Aorta (tissue), 5 donors: ENCODE data around the gene HOXB8. TPM values are rescaled to one million over a fixed set of nuclear protein-coding genes. Genes with fewer than 3 reads are reported as not detected.

Experiments
- ATAC-seq: fragments of 200-7000 bp; cut with Tn5 transposase; one replicate; pipeline ENCODE4 v1.9.1; 2022; ENCODE audit warnings: moderate library complexity; ENCODE audit not compliant: low FRiP score
- DNase-seq, 2 donors: peaks; one replicate each; pipeline ENCODE4 v3.0.0-alpha.2; 2020
- H3K27ac ChIP-seq, 2 donors: one replicate each; pipeline ENCODE4 v1.5.1; 2013; ENCODE audit warnings: low read length in 2 of 2, mild to moderate bottlenecking in 2 of 2, moderate library complexity in 2 of 2, control low read depth in 1 of 2, inconsistent platforms in 1 of 2, low read depth in 1 of 2
- H3K27me3 ChIP-seq, 2 donors: one replicate each; pipeline ENCODE4 v1.6.1; 2013; ENCODE audit warnings: control low read depth in 1 of 2, low read length in 1 of 2, mild to moderate bottlenecking in 1 of 2, moderate library complexity in 1 of 2; ENCODE audit not compliant: insufficient read depth in 2 of 2, control insufficient read depth in 1 of 2
- H3K36me3 ChIP-seq, 2 donors: one replicate each; pipeline ENCODE4 v1.6.1; 2013; ENCODE audit warnings: control low read depth in 1 of 2, low read length in 1 of 2, mild to moderate bottlenecking in 1 of 2; ENCODE audit not compliant: insufficient read depth in 2 of 2, control insufficient read depth in 1 of 2
- H3K4me1 ChIP-seq, 2 donors: one replicate each; pipeline ENCODE4 v1.6.1; 2013; ENCODE audit warnings: low read length in 2 of 2, control low read depth in 1 of 2, mild to moderate bottlenecking in 1 of 2, moderate library complexity in 1 of 2; ENCODE audit not compliant: insufficient read depth in 2 of 2, control insufficient read depth in 1 of 2
- H3K4me3 ChIP-seq, 2 donors: one replicate each; pipeline ENCODE4 v1.5.1; 2013; ENCODE audit warnings: low read length in 2 of 2, control low read depth in 1 of 2, mild to moderate bottlenecking in 1 of 2
- H3K9me3 ChIP-seq: one replicate; pipeline ENCODE4 v1.6.1; 2013; ENCODE audit warnings: mild to moderate bottlenecking, low read length; ENCODE audit not compliant: control insufficient read depth
- WGBS, 2 donors: extraction: QIAGEN DNeasy Blood & Tissue Kit; methylation state at CpG; one replicate each; pipeline ENCODE4 v1.1.7; 2013; 5-methylcytosine and 5-hydroxymethylcytosine counted together
- intact Hi-C, 2 donors: fragments of 100-400 bp; cut with DNase I; formaldehyde crosslinking; loops; one replicate each; pipeline versions ENCODE4 v1.14.2 to v1.15.0; 2022
- polyA plus RNA-seq, 2 donors: library from polyadenylated mRNA; stranded (reverse); fragments of 200-250 nt; gene quantifications; one replicate each; pipeline ENCODE4 v1.2.3, GENCODE V29; 2013
- total RNA-seq, 2 donors: library from RNA; stranded (reverse); fragmentation: NEBNext Ultra II Directional; extraction: Animal tissue kit (Norgen Biotek cat#: 25700); gene quantifications; one replicate each; pipeline ENCODE4 v1.2.1, GENCODE V29; 2021
- donor health status: healthy with polysubstance abuse.
- donor health status: Bipolar disorder and iron deficiency.
- donor health status: DM: no; HTN: no; CAD: no.
- donor health status: DM: no; HTN: no; CAD: no.
- donor health status: DM: yes; HTN: yes; CAD: no.

HOXB8 gene
- total and polyA plus RNA-seq, 4 donors: 0.31 to 1.9 (median 1.0) TPM; not detected in 1

DNA sequence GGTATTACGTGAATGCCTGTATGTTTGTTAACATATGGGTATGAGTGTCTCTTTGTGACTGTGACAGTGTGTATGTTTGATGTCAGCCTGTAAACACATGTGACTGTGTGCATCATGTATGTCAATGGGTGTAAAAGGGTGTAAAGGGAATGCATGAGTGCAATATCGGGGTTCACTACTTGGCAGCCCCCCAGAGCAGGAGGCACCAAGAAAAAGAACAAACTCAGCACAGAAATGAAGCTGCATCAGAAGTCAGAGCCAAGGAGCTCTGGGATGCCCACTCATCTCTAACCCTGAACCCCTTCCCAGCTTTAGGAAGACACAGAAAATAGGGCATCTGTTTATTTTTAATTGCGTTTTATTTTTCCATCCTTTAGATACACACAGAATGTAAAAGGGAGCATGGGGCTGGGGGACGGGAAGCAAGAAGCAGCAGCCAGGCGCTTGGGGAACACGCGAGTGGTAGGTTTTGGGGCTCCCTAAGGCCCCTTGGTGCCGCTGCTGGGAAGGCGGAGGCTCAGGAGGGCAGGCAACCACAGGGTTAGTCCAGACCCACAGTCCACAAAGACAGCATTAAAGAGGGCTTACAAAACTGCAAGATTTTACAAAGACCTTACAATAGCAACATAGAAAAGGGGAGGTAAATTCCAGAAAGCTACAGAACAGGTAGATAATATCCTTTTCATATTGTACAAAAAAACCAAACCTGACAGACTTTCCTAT lies 8.0 kb downstream of the HOXB8 start:
- H3K36me3 ChIP-seq: no peaks in the 10 kb centered on the region
- H3K27me3 ChIP-seq: no peaks in the 10 kb centered on the region

DNA sequence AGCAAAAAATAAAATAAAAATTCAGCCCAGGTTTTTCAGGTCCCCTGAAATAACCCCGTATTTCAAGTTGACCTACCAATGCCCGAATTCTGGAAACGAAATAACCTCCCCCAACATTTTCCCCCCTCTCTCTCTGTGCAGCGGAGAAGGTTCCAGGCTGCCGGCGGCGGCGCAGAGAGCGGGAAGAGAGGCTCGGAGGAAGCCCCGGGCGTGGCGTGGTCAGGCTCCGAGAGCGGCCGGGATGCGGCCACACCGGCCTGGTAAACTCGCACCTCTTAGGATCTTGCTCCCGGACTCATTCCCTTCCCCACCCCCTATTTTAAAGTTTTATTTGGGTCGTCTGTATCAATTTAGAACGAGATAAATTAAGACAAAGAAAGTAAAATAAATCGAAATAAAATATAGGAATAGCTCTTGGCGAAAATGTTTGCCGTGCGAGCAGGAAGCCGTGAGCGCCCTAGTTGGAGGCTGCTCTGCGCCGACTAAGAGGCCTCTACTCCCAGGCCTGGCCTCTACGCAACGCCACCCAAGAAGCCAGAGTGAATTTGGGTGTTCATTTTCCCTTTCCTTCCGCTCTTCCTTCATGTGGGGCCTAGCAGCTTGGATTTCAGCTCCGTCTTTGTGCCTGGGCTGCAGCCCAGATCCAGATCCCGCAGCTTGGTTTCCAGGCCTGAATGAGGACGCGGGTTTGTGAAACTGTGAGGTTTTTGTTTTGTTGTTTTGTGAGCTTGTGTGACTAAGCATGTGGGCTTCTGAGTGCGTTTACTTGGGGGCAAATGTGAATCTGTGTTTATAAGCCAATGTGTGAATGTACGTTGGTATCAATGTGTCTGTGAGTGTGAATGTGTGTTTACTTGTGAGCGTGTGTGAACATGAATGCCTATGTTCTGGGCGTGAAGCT lies 8.9 kb downstream of the HOXB8 start:
- no peak overlapping the region for H3K27ac ChIP-seq
- 72 to 87% methylated on average over 41 of the region's 41 CpGs for WGBS, 2 donors
- intact Hi-C loops: no loop called here
- no peak overlapping the region for H3K4me3 ChIP-seq
- no peaks in the 10 kb centered on the region for H3K36me3 ChIP-seq
- DNase-seq (no peak), ATAC-seq (no peak)
- no peaks in the 10 kb centered on the region for H3K27me3 ChIP-seq
- H3K9me3 ChIP-seq: no peaks in the 10 kb centered on the region
- H3K4me1 ChIP-seq: no peaks in the 10 kb centered on the region

More for the DNA sequence above, 8.0 kb downstream of the HOXB8 start:
- H3K9me3 ChIP-seq: no peaks in the 10 kb centered on the region
- H3K4me3 ChIP-seq: no peak overlapping the region
- H3K27ac ChIP-seq: no peak overlapping the region
- no peaks in the 10 kb centered on the region for H3K4me1 ChIP-seq
- ATAC-seq (no peak), DNase-seq (no peak)
- intact Hi-C loops: no loop called here
- 77 to 92% methylated on average over 9 of the region's 9 CpGs for WGBS, 2 donors

GRCh38 chr17:48605409-48605919 lies 9.6 kb downstream of the HOXB8 start:
- H3K36me3 ChIP-seq: no peaks in the 10 kb centered on the region
- ATAC-seq: no peak
- no peak for DNase-seq
- no peaks in the 10 kb centered on the region for H3K27me3 ChIP-seq
- intact Hi-C loops: no loop called here
- 58 to 75% methylated on average over 10 of the region's 10 CpGs for WGBS, 2 donors
- H3K4me3 ChIP-seq: no peak overlapping the region
- H3K9me3 ChIP-seq: no peaks in the 10 kb centered on the region
- H3K27ac ChIP-seq: no peak overlapping the region
- no peaks in the 10 kb centered on the region for H3K4me1 ChIP-seq

DNA sequence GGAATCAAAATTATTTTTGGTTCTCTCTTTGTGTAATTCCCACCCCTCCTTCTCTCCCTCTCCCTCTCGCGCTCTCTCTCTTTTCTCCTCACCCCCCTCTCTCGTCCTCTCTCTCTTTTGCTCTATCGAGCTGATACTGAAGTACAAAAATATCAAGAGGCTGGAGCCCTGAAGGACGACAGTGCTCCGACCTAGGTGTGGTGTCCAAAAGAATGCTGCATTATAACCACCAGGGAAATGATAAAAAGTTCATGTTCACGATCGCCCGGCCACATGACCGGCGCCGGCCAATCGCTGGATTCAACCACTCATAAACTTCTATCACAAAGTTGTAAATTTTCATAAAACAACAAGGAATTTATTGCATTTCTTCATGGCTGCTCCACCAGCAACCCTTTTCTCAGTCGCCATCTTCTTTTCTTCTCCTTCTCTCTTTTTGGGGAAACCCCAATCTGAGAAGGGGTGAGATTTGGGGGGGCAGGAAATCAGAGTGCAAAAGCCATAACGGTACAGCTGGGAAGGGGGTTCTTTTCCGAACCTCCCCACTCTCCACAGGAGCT lies 10.2 kb downstream of the HOXB8 start, which contains the start of gene HOXB6:
Gene HOXB6 (minus strand): TSS at position 217 of the 560 bp plus-strand sequence. CDS start 6,836 bp downstream, outside the sequence.
- Histone ChIP-seq H3K27ac (peak within 1 kb of the TSS in 1 of 2 donors; percentile 33), H3K9me3 (no peaks in the 10 kb centered on the region), H3K27me3 (no peaks in the 10 kb centered on the region), H3K36me3 (no peaks in the 10 kb centered on the region), H3K4me1 (no peaks in the 10 kb centered on the region), H3K4me3 (peak within 1 kb of the TSS; percentile 38 to 42)
- ATAC-seq: peak; percentile 50
- intact Hi-C loops: no loop called here
- peak in 1 of 2 donors; percentile 83 for DNase-seq
- WGBS, 2 donors: 5 to 7% methylated on average over 16 of the region's 16 CpGs

DNA sequence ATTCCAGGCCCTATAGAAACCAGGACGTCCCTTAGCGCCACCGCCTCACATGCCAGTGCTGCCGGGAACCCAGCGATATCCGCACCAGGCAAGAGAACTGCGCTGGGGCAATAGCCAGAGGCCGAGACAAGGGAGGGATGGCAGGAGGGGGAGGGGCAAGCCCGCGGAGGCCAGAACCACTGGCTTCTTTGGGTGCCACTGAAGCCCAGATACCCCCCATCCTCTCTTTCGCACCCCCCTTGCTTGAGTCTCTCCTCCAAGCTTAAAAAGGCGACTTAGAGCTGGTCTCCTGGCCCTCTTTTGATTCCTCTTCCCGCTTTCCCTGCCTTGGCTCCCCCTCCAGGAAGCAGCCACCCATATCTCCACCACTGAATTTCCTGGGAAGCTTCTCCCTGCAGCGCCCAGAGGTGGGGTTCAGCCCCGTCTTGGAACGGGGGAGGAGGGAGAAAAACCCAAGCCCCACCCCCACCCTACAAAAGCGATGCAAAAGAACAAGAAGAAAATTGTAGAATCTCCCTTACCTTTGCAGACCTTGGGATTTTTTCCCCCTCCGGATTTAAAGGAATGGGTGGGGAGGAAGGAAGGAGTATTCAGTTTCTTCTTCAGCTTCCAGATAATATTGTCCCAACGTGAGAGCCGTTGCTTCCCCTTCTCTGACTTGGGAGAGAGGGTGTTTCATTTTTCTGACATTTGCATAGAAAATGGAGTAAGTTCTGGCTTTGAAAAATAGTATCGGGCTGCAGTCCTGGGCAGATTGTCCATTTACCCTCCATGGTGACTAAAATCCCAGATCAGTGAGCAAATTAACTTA lies 10.9 kb downstream of the HOXB8 start:
- peak; percentile 78 for ATAC-seq
- peak overlapping the region; percentile 38 to 42 for H3K4me3 ChIP-seq
- no peaks in the 10 kb centered on the region for H3K9me3 ChIP-seq
- intact Hi-C loops: no loop called here
- no peaks in the 10 kb centered on the region for H3K4me1 ChIP-seq
- H3K36me3 ChIP-seq: no peaks in the 10 kb centered on the region
- peak overlapping the region in 1 of 2 donors; percentile 33 for H3K27ac ChIP-seq
- 4% methylated on average over 20 to 21 of the region's 21 CpGs for WGBS, 2 donors
- H3K27me3 ChIP-seq: no peaks in the 10 kb centered on the region
- DNase-seq: peak; percentile 77 to 87

- H3K36me3 ChIP-seq: no peaks in the 10 kb centered on the region
- no peaks in the 10 kb centered on the region for H3K9me3 ChIP-seq
- ATAC-seq (no peak), DNase-seq (no peak)
- H3K4me1 ChIP-seq: no peaks in the 10 kb centered on the region
- no peaks in the 10 kb centered on the region for H3K27me3 ChIP-seq
- intact Hi-C loops: no loop called here
- WGBS, 2 donors: 45 to 56% methylated on average over 35 of the region's 35 CpGs
- no peak overlapping the region for H3K27ac ChIP-seq
- H3K4me3 ChIP-seq: no peak overlapping the region
These were observed 13.3 kb downstream of the HOXB8 start for GRCh38 chr17:48601539-48602425.

DNA sequence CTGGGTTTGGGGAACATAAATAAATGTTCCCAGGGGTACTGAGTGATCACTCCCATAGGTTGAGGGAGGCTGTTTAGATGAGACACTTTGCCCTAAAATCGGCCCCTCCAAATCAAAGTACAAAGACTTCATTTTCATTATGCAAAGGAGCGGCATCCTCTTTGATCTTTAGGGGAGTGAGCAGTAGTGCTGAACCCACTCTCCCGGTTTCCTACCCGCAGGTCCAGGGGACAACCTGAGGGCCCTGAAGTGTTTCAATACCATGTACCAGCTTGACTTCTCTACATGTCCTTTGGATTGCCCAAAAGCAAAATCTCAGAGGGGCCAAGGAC lies 13.9 kb downstream of the HOXB8 start:
- H3K27ac ChIP-seq: no peak overlapping the region
- intact Hi-C loops: no loop called here
- H3K4me3 ChIP-seq: no peak overlapping the region
- H3K4me1 ChIP-seq: no peaks in the 10 kb centered on the region
- DNase-seq: no peak
- H3K36me3 ChIP-seq: no peaks in the 10 kb centered on the region
- ATAC-seq: no peak
- 70 to 94% methylated on average over 4 of the region's 4 CpGs for WGBS, 2 donors
- H3K9me3 ChIP-seq: no peaks in the 10 kb centered on the region
- no peaks in the 10 kb centered on the region for H3K27me3 ChIP-seq
